Jurkat, Clone E6-1 (cell line): ENCODE data around the gene PUS1.
A peak's percentile ranks its signal among the peaks of the same experiment; 100 is the strongest.

Source experiments
- DNase-seq: peaks from one replicate; pipeline ENCODE4 v3.0.0-alpha.2; 2011; ENCODE audit warnings: low read depth, low spot score
- H3K4me3 ChIP-seq: 2 replicates; pipeline ENCODE4 v1.5.1; 2011; ENCODE audit warnings: mild to moderate bottlenecking, low read length, control low read depth, moderate library complexity

PUS1 gene

DNA sequence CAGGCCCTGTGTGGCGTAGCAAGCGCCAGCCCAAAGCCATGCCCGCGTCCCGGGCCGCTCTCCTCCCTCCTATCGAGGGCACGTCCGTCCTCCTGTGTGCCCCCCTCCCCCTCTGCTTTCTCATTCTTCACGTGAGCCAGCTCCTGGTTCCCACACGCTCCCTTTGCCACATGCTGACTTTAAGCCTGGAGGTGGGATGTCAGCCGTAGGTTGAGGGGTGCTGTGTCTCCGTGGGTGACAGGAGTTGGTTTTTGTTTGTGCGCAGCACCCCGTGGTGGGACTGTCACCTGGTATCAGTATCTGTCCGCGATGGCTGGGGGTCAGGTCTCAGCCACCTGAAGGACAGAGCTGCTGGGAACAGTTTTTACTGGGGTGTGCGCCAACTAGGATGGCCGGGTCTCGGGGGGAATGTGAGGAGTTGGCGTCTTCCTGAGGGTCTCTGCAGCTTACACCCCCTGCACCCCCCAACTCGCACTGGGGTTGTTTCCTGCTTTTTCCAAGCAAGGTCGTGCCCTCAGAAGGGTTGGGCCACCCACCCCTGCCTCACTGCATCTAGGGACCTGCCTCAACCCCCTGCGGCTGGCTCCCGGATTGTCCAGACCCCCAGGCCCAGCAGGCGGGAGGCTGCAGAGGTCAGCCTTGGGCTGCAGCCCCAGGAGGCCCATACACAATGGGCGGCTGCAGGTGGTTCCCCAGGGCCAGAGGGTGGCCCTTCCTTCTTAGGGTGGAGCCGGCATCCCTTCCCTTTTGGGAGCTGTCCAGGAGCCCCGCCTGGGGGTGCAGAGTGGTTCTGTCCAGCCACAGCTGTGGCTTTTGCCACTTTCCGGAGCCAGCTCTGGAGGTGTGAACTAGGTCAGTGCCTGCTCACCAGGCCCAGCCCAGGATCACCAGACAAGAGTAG is 27.4 kb upstream of the PUS1 start:
- no peak overlapping the region for H3K4me3 ChIP-seq
- DNase-seq = no peak

DNA sequence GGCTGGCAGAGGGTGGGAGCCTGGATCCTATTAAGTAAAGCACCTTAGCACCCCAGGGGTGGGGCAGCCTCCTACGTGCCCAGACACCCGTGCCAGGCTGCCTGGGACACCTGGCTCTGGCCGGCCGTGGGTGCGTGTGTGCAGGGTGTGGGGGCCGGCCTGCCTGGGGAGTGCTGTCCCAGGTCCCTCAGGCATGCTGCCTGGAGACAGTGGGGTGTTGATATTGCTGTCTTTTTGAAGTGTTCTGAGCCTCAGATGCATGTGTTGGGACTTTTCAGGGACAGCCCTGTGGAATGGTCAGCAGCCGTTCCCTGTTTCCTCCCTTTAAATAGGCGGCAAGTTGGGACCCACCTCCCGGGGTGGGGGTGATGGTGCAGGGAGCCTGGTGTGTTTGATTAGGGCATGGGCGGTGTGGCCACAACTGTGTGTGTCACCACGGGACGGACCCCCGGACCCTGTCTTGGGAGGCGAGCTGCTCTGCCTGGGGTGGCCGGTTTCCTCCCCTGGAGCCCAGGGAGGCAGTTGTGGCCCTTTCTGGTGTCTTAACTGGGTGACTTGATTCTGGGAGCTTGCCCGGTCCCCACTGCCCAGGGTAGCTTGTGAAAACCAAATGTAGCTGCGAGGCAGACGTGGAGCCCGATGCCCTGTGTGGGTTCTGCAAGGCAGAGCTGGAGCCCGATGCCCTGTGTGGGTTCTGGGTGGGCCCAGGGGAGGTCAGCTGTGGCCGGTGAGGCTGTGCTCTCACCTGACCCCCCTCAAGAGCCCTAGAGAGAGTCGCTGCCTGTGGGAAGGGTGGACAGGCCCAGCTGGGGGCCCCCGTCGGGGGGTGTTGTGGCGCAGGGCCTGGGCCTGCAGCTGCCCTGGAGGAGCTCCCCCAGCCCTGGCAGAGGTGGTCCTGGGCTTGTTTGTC is 26.5 kb upstream of the PUS1 start:
- no peak for DNase-seq
- H3K4me3 ChIP-seq = no peak overlapping the region

DNA sequence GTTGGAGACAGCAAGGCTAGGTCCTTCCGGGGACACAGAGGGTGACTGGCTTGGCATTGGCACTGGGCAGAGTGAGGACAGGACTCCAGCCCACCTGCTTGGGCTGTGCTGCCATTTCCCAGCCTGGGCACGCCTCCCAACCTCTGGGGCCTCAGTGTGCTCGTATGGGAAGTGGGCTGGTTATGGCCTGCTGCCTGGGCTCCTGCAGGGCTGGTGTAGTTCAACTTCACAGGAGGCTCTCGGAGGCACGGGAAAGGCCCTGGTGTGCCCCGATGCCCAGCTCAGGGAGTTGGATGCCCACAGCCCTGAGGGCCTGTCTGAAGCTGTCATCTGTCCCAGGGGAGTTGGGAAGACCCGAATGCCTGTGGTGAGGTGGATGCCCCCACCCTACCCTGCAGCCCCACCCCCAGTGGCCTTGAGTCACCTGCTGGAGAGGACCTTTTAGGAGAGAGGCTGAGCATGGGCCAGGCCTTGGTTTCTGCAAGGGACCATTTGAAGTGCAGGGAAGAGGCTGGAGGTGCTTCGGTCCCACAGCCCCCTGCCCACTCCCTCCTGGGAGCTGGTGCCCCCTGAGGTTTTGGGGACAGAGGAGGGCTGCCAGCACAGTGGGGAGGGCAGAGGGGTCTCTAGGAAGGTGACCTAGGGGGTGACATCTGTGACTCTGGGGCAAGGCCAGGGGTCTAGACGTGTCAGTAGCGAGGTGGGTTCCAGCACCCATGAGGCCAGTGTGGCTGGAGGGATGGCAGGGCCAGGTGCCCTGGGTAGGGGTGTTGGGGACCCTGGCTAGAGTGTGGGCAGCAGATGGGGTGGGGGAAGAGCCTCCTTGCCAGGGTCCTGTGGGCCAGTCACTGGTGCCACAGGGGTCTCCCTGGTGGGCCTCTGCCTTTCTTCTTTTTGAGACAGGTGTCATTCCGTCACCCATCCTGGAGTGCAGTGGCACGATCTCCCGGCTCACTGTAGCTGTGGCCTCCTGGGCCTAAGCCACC is 25.5 kb upstream of the PUS1 start:
- H3K4me3 ChIP-seq = no peak overlapping the region
- no peak for DNase-seq

DNA sequence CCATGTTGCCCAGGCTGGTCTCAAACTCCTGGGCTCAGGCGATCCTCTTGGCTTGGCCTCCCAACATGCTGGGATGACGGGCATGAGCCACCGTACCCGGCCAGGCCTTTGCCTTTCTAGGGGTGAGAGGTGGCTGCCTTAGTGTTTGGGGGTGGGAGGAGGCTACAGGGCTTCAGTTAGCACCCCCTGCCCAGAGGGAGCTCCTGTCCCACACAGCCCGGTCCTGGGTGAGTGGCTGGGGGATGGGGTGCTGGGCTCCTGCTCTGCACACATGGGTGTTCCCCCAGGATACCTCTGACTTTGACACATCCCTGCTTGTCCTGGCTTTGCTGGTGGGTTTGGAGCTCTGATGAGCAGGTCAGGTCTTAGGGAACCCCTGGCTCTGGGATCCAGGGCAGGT is 24.7 kb upstream of the PUS1 start:
- H3K4me3 ChIP-seq = no peak overlapping the region
- no peak for DNase-seq

DNA sequence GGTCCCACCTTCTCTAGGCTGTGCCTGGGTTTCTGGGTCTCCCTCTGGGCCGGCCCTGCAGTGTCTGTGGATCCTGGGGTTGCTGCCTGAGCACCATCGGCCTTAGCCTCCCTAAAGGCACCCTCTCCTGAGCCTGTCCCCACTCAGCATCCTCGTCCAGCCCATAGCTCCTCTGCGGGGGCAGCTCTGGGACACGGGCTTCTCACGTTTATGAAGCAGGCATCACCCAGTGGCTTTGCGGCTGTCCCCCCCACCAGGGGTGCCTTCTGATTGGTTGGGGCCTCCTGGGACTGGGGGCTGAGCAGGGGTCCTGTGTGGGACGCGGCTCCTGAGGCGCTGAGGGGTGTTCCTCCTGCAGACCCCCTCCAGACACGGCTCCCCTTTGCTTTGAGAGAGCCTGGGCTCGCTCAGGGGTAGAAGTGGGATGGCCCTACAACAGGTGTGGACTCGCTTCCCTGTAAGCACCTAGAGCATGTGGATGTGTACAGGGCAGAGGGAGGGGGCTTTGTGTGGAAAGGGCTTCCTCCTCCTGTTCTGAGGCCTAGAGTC is 23.9 kb upstream of the PUS1 start:
- DNase-seq = no peak
- H3K4me3 ChIP-seq = 0 out of 2 replicates have a peak overlapping the region, but pooled peaks have one; percentile 5

DNA sequence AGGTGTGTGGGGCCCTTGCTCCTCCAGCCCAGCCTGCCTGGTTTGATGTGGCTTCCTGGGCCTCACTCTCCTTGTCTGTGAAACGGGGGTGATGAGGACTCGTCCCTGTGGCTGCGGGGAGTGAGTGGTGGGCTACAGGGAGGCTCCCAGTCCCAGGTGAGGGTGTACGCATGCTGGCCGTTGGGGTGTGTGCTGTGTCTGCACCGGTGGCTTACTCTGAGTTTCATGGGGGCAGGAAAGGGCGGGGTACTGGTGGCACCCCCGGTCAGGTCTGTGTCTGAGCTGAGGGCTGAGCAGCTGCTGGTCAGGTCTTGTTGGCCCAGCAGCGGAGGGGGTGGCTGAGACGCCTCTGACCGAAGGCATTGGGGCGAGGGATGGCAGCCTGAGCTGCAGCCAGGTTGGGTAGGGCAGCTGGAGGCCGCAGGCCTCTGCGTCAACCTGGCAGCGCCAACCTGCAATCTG is 23.4 kb upstream of the PUS1 start:
- H3K4me3 ChIP-seq = 0 out of 2 replicates have a peak overlapping the region, but pooled peaks have one; percentile 5
- peak; percentile 69 for DNase-seq

DNA sequence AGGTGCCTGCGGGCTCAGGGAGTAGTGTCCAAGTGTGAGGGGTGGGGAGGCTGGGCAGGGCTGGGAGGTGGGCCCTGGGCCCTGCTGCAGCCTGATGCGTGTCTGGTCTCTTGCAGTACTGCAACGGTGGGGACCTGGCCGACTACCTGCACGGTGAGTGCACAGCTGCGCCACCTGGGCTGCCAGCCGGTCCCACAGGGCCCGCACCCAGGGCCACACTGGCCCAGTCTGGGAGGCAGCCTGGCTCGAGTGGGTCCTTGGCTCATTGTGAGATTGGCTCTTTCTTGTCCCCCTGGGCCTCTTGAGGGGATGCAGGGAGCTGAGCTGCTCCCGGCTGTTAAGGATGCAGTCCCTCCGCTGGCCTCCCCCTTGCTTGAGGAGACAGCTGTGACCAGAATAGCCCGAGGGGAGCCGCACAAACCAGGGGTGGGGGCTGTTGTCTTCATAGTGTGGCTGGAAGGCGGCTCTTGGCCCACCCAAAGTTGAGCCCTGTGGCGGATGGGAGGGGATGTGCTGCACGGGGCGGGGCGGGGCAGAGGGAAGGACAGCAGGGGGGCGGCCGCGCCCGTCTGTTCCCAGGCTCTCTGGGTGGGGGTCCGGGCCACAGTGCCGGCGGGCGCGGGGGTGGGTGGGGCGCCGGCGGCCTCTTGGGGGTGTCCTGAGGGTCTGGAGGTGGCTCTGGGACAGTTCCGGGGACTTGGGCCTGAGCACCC is 21.5 kb upstream of the PUS1 start:
- no peak overlapping the region for H3K4me3 ChIP-seq
- DNase-seq = no peak

DNA sequence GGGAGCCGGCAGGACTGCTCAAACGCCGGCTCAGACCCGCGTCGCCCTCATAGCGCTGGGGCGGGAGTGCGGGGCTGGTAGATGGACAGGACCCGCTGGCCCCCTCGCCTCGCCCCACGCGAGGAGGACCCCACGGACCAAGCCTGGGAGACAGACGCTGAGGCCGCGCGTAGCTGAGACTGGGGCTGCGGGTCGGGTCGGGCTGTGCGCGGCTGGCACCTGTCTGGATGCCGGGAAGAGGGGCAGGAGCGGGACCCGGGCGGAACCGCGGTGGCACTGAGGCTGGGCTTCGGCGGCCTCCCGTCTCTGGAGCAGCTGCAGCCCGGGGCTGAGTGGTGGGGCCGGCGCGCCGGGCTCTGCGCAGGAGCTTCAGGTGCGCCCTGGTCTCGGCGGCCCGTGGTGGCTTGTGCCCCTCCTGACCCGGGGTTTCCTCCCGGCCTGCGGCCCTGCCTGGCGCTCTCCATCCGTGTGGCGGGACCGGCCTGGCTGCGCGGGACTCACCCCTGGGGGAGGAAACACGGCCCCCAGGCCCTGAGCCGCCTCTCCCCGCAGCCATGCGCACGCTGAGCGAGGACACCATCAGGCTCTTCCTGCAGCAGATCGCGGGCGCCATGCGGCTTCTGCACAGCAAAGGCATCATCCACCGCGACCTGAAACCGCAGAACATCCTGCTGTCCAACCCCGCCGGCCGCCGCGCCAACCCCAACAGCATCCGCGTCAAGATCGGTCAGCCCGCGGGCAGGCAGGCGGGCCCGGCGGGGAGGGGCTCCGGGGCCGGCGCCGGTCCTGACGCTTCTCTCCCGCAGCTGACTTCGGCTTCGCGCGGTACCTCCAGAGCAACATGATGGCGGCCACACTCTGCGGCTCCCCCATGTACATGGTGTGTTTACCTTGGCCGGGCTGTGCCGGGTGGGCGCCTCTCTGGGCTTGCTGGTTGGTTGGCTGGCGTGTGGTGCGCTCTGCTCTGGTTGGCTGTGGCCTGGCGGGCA is 20.7 kb upstream of the PUS1 start:
- DNase-seq = no peak
- no peak overlapping the region for H3K4me3 ChIP-seq

DNA sequence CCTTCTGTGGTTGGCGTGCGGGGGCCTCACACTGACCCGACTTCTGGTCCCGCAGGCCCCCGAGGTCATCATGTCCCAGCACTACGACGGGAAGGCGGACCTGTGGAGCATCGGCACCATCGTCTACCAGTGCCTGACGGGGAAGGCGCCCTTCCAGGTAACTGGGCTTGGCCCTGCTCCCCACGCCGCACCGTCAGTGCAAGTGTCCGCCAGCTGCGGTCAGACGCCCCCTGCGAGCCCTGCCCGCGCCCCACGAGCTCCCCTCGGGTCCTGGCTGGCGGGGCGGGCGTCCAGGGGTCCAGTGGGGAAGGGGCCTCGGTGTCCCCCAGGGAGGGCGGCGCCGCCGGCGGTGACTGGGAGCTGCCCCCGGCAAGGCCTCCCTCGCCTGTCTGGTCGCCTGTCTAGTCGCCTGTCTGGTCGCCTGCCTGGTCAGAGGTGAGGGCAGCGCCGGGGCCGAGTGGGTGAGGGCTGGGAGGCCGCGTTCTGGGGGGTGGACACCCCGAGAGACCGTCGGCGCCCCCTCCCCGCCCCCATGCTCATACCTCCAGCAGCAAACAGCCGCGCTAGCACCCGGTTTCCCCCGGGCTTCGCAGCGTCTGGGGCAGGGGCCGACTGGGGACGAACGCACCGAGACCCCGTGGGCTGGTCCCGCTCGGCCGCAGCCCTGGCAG is 19.9 kb upstream of the PUS1 start:
- no peak overlapping the region for H3K4me3 ChIP-seq
- DNase-seq = no peak

DNA sequence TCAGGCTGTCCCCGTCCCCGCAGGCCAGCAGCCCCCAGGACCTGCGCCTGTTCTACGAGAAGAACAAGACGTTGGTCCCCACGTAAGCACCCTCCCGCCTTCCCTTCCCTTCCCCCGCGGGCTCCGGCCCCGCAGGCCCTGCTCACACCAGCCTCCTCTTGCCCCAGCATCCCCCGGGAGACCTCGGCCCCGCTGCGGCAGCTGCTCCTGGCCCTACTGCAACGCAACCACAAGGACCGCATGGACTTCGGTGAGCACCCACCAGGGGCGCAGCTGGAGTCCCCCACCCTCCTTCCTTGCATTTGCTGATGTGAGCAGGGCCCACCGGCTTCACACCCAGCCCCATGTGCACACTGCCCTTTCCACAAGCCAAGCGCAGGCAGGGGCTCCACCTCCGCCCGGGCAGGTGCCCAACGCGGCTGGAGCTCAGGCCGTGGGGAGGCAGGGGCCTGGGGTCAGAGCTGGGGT is 19.3 kb upstream of the PUS1 start:
- no peak for DNase-seq

DNA sequence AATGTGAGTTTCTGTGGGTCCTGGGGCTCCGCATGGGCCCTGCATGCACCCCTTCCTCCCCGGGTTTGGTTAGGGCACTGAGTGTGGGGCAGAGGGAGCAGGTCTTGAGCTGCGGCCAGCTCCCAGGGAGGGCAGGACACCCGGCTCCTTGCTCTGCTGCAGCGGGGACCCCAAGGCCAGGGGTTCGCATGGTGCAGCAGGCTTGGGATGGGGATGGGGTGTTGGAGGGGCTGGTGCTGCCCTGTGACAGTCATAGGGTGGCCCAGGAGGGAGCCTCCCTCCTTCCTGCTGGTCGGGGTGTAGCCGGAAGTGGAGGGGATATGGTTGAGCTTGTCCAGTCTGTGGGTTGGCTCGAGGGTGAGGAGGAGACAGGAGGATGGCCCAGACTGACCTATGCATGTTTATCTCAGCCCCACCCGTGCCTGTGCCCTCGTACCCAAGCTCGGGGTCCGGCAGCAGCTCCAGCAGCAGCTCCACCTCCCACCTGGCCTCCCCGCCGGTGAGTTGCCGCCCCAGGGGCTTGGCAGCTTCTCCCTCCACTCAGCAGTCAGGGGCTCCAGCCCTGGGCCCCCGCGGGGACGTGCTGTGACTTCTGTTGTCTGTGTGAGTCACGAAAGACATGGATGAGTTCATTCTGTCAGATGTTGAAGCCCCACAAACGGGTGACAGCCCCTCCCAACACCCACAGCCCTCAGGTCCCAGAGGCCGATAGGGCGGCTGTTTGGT is 18.6 kb upstream of the PUS1 start:
- DNase-seq = no peak
- H3K4me3 ChIP-seq = no peak overlapping the region

More for the DNA sequence above, 19.3 kb upstream of the PUS1 start:
- no peak overlapping the region for H3K4me3 ChIP-seq

DNA sequence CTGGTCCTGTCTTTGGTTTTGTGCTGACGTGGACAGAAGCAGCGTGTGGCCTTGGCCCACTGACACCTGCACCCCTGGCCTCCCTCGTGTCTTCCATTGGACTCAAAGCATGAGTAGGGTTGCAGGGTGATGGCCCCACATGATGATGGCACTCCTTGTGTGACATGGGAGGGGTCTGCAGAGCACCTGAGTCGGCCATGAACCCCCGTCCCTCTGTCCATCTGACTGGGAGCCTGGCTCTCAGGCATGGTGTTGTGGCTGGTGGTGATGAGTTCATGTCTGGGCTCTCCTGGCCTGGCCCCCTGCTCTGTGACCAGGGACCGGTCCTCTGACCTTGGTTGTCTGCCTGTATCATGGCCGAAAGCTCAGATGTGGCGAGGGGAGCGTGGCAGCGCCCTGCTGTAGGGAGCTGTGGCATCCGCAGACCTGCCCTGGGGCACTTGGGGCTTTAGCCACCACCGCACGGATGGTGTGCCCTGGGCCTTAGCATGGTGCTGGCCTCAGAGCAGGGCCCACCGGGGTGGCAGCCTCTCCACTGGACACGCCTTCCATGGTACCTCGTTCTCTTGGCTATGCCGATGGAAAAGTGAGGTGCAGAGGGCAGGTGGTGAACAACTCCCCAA is 17.9 kb upstream of the PUS1 start:
- DNase-seq = no peak

DNA sequence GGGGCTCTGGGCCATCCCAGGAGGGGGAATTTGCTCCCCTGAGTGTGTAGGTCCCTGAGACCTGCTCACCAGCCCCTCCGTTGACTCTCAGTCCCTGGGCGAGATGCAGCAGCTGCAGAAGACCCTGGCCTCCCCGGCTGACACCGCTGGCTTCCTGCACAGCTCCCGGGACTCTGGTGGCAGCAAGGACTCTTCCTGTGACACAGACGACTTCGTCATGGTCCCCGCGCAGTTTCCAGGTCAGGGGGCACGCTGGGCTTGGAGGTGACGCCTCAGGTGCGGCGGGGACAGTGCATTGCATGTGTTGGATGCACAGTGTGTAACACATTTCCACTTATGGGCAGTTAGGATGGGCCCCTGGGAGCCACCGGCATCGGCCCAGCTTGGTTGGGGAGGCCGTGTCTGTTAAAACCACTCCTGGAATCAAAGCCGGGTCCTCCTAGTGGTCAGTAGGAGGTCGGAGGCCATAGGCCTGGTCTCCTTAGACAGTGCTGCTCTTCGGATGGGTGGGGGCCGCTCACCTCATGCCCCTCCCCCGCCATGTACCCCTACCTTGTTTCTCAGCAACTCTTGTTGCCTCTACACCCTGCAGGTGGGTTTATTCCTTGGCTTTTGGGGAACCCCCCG is 17.1 kb upstream of the PUS1 start:
- H3K4me3 ChIP-seq = no peak overlapping the region
- DNase-seq = no peak

More for the DNA sequence above, 17.9 kb upstream of the PUS1 start:
- no peak overlapping the region for H3K4me3 ChIP-seq

DNA sequence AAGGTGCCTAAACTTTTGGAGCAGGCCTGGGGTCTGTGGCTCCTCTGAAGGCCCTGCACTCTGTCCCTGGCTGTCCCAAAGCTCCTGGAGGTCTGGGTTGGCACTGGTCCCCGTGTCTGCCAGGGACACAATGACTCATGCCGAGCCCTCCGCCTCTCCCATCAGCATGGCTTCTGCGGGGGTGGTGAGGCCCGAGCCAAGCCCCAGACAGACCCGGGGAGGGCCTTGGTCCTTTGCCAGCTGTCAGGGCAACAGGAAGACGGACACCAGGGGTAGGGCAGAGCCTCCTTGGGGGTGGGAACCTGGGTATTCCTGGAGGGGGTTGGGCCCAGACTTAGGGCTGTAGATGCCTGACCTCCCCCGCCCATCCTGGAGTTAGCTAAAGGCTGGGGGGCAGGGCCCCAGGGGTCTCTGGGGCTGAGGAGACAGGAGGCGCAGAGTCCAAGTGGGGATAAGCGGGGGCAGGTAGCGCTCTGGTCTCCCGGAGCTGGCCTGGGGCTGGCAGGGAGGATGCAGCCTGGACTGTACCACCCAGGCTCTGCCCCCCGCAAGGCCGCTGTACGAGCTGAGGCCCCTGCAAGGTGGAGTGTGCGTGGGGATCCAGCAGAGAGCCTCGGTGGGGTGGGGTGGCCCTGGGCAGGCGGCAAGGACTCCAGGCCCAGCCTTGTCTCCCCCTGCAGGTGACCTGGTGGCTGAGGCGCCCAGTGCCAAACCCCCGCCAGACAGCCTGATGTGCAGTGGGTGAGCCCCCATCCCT is 16.4 kb upstream of the PUS1 start:
- DNase-seq = no peak
- H3K4me3 ChIP-seq = no peak overlapping the region
